ENCODE measurements around the gene RAB11B. TPM values are rescaled to one million over a fixed set of nuclear protein-coding genes. Genes with fewer than 3 reads are reported as not detected.

RAB11B gene
- total RNA-seq, 1 experiment from 2014 or later: 140 TPM

GRCh38 chr19:8421484-8422461 lies 31.6 kb downstream of the RAB11B start:
- intact Hi-C loops (cut with micrococcal nuclease): no loop called here
- Histone ChIP-seq H3K4me3 (replicated peaks in 1 of 2; ENCODE audit: low read depth in 1 of 2, low read length in 2 of 2) (no peak overlapping the region), H3K9me2 (ENCODE audit: insufficient read depth) (no peaks in the 10 kb centered on the region), H4K20me1 (ENCODE audit: insufficient read depth) (no peaks in the 10 kb centered on the region), H3K9me3 (ENCODE audit: control insufficient read depth in 1 of 2, insufficient read depth in 1 of 2, low read depth in 1 of 2, low read length in 2 of 2) (no peaks in the 10 kb centered on the region), H2AFZ (ENCODE audit: low read depth, low read length, poor library complexity, severe bottlenecking) (no peak overlapping the region), H3K4me2 (ENCODE audit: low read length) (no peak overlapping the region), H3K27ac (ENCODE audit: low read depth, low read length) (no peak overlapping the region), H3K27me3 (ENCODE audit: insufficient read depth, low read length) (no peaks in the 10 kb centered on the region), H3K36me3 (ENCODE audit: control insufficient read depth in 1 of 2, insufficient read depth in 2 of 2, low read length in 2 of 2) (no peaks in the 10 kb centered on the region), H3K79me2 (ENCODE audit: insufficient read depth, low read length) (no peaks in the 10 kb centered on the region), H3K4me1 (ENCODE audit: control insufficient read depth in 1 of 2, insufficient read depth in 2 of 2, low read length in 2 of 2) (peaks cover 23 to 30% of the 10 kb centered on the region in 2 experiments), H3K9ac (ENCODE audit: low read length) (no peak overlapping the region)
- ChIA-PET RAD21 (ENCODE audit: low non-redundant PET in 1 of 2, low total read pairs in 2 of 2, uncharacterized antibody in 2 of 2, unreplicated experiment in 2 of 2) (interaction anchor here in 1 of 2 experiments (0.7 kb wide), 1 partner anchor 16 kb away, joined by 3 read pairs; no protein-coding TSS in a partner anchor), CTCF (no interaction called here), POLR2A (no interaction called here)
- TF ChIP-seq POLR2A (IDR thresholded peaks at IDR 0.05; ENCODE audit: borderline replicate concordance, extremely low read depth, insufficient read depth, insufficient read length) (no peak), TCF7L2 (IDR thresholded peaks at IDR 0.05; ENCODE audit: borderline replicate concordance, extremely low read depth, insufficient read depth, insufficient read length) (no peak), ZBTB33 (IDR thresholded peaks at IDR 0.05; ENCODE audit: extremely low read depth, insufficient replicate concordance, low read length) (no peak), ATF3 (IDR thresholded peaks at IDR 0.05) (no peak), CTCF (IDR thresholded peaks at IDR 0.05 in 2 of 3, conservative IDR thresholded peaks at IDR 0.05 in 1 of 3; ENCODE audit: borderline replicate concordance in 1 of 3, insufficient read depth in 1 of 3, low read depth in 2 of 3, low read length in 2 of 3) (no peak), SRF (IDR thresholded peaks at IDR 0.05; ENCODE audit: low read depth) (no peak), MAX (IDR thresholded peaks at IDR 0.05) (no peak), JUND (IDR thresholded peaks at IDR 0.05) (no peak), EZH2 (IDR thresholded peaks at IDR 0.05) (no peak), POLR2AphosphoS5 (IDR thresholded peaks at IDR 0.05; ENCODE audit: low read depth, low read length) (no peak), ELF1 (IDR thresholded peaks at IDR 0.05; ENCODE audit: borderline replicate concordance, low read depth) (no peak), SP1 (IDR thresholded peaks at IDR 0.05; ENCODE audit: low read depth) (no peak)
- BruUV-seq (replicated peaks): no TSS peak
- DNase-seq (ENCODE audit: low read depth, low spot score) (no peak), ATAC-seq (no peak)
